RPMI8226 (cell line): ENCODE data around the gene SKP2.
"Not testable (repeated sequence)": the region's sequence is repeated elsewhere in the genome, so short reads cannot be mapped to it uniquely, and the experiment has no call there.

Experiments
- DNase-seq: peaks from one replicate; pipeline ENCODE4 v3.0.0-alpha.2; 2015

SKP2 gene

DNA sequence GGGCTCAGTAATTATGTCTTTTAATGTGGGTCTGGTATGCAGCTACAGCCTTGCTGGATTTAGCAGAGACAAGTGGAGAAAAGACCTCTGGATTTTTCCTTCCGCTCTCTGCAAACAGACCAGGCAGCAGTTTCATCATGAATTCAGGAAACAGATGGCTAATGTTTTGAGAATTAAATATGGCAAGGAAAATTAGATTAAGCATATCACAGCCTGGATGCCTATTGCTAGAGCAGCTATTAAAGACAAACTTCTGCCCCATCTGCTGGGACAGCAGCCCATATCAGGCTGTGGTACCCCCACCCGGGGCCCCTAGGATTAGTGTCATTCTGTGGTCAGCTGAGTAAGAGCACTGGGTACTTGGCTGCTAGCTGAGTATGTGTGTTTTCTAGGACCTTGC lies 6.2 kb downstream of the SKP2 start:
- DNase-seq: no peak

DNA sequence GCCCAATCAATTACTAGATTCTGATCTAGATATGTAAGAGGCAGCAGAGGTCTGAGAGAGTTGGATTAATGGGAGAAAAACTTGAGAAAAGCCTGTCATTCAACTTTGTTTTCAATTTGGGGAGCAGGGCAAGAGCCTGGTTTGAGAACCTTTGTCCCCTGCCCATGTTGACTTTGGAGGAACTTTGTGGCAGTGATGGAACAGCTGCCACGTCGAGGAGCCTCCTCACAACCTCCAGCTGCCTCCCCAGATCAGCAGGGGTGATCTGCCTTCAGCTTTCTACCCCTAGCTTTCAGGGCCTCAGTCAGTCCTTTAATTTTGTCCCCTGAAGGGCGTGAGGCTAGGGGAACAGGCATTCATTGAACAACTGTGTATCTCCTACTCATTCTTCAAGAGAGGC lies 8.7 kb downstream of the SKP2 start:
- no peak for DNase-seq

- DNase-seq: no peak
Measured at GRCh38 chr5:36161361-36161760, 9.4 kb downstream of the SKP2 start.

GRCh38 chr5:36162810-36163486 lies 11.0 kb downstream of the SKP2 start:
- no peak for DNase-seq

DNA sequence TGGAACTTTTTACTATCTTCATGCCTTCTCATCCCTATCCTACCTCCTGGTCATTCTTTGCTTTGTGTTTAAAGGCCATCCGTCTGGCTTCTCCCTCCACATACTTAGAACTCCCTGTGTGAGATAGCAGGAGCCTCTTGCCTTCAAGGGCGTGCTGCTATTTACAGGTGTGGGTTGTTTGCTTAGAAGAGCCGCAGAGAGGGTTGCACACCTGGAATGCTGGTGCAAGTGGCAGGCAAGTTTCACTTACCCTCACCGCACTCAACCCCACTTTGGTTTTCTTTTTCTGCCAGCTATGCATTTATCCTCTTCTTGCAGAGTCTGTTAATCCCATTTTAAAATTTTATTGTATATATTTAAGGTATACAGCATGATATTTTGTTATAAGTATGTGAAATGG lies 12.6 kb downstream of the SKP2 start:
- DNase-seq: peak; percentile 82

GRCh38 chr5:36168737-36169136 lies 16.8 kb downstream of the SKP2 start:
- DNase-seq: no peak

GRCh38 chr5:36170832-36171424 lies 19.0 kb downstream of the SKP2 start:
- DNase-seq: no peak

GRCh38 chr5:36172599-36172998 lies 20.7 kb downstream of the SKP2 start:
- DNase-seq: no peak

DNA sequence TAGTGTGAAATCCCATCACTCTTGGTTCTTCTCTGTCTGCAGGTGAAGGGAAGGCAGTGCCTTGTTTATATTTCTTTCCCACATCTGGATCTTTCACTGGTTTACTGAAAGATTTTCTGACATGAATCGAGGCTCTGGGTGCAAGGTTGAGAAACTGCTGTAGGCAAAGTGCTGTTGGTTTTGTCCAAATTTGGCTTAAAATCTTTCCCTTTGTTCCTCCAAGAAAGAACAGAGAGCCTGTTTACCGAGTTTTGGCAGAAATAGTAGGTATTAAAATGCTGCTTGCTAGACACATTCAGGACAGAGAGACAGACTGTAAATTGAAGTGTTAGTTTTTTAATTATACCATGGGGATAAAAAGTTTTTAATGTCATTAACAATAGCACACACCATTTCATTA lies 21.5 kb downstream of the SKP2 start:
- no peak for DNase-seq

GRCh38 chr5:36174119-36174518 lies 22.2 kb downstream of the SKP2 start:
- no peak for DNase-seq

GRCh38 chr5:36175043-36175442 lies 23.1 kb downstream of the SKP2 start:
- DNase-seq: no peak

- DNase-seq: peak; percentile 17
Measured at GRCh38 chr5:36177154-36177553, 25.2 kb downstream of the SKP2 start.

DNA sequence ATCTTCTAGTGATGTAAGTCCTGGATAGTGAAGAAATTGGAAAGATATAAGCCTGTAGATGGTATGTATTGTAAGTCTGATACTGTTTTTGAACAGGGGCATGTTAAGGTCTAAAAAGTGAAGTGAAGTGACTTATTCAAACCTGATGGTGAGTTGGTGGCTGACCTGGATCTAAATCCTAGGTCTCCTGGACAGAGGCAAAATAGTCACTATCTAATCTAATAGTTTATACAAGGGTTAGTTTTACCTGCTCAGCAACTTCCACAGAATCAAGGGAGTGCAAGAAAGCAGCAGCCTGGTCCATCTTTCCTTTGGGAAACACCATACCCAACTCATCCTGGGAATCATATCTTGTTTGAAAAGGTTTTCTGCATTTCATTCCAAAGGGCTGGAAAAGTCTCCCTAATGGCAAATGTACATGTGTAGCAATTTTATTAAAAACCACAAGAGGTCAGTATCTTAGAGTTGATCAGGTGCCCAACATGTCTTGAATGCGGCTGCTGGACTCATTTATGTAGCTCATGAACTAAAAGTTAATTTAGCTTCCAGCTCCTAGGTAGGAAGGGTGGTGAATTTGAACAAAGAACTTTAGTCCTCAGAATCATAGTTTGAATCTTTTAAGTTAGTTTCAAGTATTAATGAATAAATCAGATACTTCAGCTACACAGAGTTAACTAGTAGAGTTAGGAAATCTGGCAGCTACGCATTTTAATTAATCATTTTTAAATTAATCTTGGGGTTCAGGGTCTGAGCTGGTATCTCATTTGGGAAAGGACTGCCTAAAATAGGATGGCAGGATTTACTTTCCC lies 26.0 kb downstream of the SKP2 start:
- DNase-seq: peak; percentile 8

- DNase-seq: no peak
Measured at GRCh38 chr5:36178524-36178890, 26.6 kb downstream of the SKP2 start.

DNA sequence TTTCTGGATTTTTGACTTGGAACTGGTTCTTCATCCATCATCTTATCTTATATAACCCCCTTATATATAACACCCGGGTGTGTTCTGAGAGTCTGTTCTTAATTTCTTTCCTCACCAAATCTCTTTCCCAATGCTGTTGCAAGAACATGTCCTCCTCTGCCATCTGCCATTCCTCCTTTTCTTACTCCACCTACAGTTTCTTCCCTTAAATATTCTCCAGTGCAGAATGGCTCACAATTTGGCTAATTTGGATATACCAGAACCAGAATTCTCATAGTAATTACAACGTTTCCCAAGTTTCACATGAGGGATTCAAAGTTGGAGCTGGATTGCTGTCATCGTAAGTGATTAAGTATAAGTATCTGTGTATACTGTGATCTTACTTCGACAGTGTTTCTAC lies 28.0 kb downstream of the SKP2 start:
- DNase-seq: no peak

DNA sequence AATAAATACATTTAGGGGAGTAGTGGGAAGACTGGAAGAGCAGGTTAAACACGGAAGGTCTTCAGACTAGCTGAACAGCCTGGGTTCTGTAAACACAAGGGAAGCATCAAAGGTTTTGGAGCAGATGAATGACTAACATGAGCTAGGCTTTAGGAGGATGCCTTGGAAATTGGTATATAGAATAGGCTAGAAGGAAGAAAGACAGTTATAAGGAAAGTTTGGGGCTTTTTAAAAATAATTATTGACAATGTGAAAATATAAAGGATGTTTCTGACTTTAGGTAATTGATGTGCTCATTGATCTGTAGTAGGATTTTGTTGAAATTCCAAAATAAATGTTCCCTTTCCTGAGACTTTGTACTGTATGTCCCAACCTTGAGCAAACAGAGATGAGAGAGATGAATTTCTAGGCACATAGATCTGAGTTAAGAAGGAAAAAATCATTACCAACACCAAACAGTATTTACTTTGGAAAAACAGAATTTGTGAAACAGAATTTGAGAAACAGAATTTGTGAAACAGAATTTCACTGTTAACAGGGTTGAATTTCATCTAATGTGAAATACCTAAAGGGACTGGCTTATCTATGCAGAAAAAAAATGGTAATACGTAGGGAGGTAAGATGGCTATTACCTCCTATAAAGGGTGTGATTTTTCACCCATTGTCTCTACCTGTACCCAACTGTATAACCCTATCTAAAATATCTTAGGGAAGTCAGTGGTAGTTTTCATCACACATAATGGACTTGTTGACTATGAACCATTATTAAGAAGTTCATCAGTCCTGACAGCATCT lies 28.8 kb downstream of the SKP2 start:
- DNase-seq: no peak

DNA sequence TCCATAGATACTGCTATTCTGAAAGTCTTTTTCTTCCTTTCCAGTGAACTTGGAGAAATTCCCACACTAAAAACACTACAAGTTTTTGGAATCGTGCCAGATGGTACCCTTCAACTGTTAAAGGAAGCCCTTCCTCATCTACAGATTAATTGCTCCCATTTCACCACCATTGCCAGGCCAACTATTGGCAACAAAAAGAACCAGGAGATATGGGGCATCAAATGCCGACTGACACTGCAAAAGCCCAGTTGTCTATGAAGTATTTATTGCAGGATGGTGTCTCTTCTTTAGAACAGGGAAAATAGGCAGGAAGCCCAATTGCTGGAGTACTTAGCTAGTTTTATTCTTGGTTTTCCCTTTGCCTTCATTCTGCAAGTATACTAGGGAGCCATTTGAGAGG lies 29.9 kb downstream of the SKP2 start:
- DNase-seq: no peak

DNA sequence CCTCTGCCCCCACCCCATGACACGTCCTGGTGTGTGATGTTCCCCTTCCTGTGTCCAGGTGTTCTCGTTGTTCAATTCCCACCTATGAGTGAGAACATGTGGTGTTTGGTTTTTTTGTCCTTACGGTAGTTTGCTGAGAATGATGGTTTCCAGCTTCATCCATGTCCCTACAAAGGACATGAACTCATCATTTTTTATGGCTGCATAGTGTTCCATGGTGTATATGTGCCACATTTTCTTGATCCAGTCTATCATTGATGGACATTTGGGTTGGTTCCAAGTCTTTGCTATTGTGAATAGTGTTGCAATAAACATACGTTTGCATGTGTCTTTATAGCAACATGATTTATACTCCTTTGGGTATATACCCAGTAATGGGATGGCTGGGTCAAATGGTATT lies 32.5 kb downstream of the SKP2 start:
- not testable (repeated sequence) for DNase-seq

DNA sequence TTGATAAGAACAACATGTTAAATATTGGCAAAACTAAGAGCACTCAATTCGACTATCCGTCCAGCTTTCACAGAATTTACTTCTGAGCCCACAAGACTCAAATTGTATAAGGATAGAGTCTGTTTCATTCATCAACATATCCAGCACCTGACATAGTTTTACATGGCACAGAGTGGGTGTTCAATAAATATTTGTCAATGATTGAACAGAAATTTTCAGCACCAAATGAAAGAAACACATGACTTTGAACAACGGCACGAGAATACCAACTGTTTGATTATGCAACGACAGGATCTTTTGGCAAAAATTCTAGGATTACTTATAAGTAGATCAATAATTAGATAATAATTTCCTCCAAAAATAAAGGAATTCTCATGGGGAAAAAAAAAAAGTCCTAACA lies 41.8 kb downstream of the SKP2 start:
- DNase-seq: no peak

DNA sequence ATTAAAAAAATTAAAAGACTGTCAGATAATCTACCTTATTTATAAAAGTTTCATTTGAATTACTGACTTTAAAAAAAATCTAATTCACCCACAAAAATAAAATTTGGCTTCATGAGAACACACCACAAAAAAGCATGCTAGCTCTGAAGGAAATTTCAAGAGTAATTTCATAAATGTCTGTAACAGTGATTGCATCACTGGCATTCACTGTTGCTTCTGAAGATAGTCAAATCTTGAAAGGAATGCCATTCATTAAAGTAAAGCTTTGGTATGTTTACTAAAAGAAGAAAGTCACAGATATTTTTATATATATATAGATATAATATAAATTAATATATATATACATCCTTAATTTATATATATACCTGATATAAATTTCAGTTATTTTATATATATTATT lies 46.4 kb downstream of the SKP2 start:
- no peak for DNase-seq

- not testable (repeated sequence) for DNase-seq
Measured at GRCh38 chr5:36198783-36199182, 46.9 kb downstream of the SKP2 start.

DNA sequence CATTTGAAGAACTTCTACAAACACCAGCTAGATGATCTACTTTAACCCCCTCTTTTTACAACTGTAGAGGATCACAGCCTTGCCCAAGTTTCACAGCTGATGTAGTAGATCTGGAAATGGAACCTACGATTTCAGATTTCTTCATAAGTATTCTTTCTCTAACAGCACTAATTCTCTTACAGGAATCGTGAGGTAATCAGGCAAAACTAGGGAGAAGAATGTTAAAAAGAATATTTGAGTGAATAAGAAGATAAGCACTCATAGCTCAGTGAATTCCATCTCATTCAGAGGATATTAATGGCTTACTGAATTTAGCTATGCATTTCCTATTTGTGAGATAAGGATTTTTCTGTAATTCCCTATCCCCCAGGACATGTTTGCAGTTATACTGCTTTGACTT lies 47.7 kb downstream of the SKP2 start:
- DNase-seq: no peak

- no peak for DNase-seq
Measured at GRCh38 chr5:36200513-36200912, 48.6 kb downstream of the SKP2 start.
